K562 (cell line): ENCODE measurements around the gene MASP1. TPM values are rescaled to one million over a fixed set of nuclear protein-coding genes. Genes with fewer than 3 reads are reported as not detected.

Experiments
- ATAC-seq: fragments of 200-7000 bp; cut with Tn5 transposase; 3 replicates; pipeline ENCODE4 v1.9.1; 2020; ENCODE audit warnings: moderate library complexity
- BruUV-seq: library from RNA; stranded (reverse); fragments of 400-500 nt; replicated peaks from 2 replicates; lab custom pipeline; 2021; lab: Mats Ljungman, UMichigan
- CTCF ChIA-PET: fragments of 300-600 bp; formaldehyde crosslinking; extraction: SDS; loops from one replicate; lab custom pipeline; 2021; ENCODE audit warnings: low intra/inter-chr PET ratio; lab: Yijun Ruan, JAX
- POLR2A ChIA-PET: fragments of 300-600, 350-650 bp; sonication (Branson Sonifier 250); formaldehyde crosslinking; extraction: SDS; loops from one replicate; lab custom pipeline; 2021; ENCODE audit warnings: antibody characterized with exemption, inconsistent platforms; lab: Yijun Ruan, JAX
- DNase-seq, 4 experiments: peaks; one replicate each; pipeline versions ENCODE4 v3.0.0 to v3.0.0-alpha.2; 2011 to 2018; ENCODE audit warnings: low spot score in 3 of 4, mixed read lengths in 3 of 4; ENCODE audit errors: extremely low read depth in 1 of 4
- FAIRE-seq: peaks from 2 replicates; lab custom pipeline; 2011; peaks lifted over from hg19 to GRCh38; lab: Jason Lieb, UNC
- H2AFZ ChIP-seq: 2 replicates; pipeline ENCODE4 v1.6.0; 2011; ENCODE audit warnings: low read depth, low read length, control low read depth, inconsistent platforms
- H3K27ac ChIP-seq: fragments of 200-600 bp; 3 replicates; pipeline ENCODE4 v1.8.0; 2011; ENCODE audit warnings: low read depth, mild to moderate bottlenecking, control low read depth, inconsistent platforms, low read length, moderate library complexity, mixed read lengths; ENCODE audit errors: extremely low read depth
- H3K27me3 ChIP-seq, 2 experiments: fragments of 300-600 bp in 1 of 2; 2 replicates in 1 of 2; 3 replicates in 1 of 2; pipeline versions ENCODE4 v1.6.0 to v1.8.0; 2011; ENCODE audit warnings: inconsistent platforms in 2 of 2, low read length in 2 of 2, mild to moderate bottlenecking in 1 of 2, mixed read lengths in 1 of 2, moderate library complexity in 1 of 2; ENCODE audit not compliant: control insufficient read depth in 2 of 2, insufficient read depth in 2 of 2
- H3K36me3 ChIP-seq: fragments of 300-600 bp; 3 replicates; pipeline ENCODE4 v1.8.0; 2011; ENCODE audit warnings: mild to moderate bottlenecking, low read length, inconsistent platforms; ENCODE audit not compliant: control insufficient read depth, insufficient read depth
- H3K4me1 ChIP-seq, 2 experiments: fragments of 200-600 bp in 1 of 2; replicated peaks in 1 of 2; 2 replicates in 1 of 2; 3 replicates in 1 of 2; pipeline versions ENCODE4 v1.5.1 to v1.8.0; 2011; ENCODE audit warnings: inconsistent platforms in 2 of 2, low read length in 2 of 2, mild to moderate bottlenecking in 1 of 2, mixed read lengths in 1 of 2, moderate library complexity in 1 of 2; ENCODE audit not compliant: control insufficient read depth in 2 of 2, insufficient read depth in 2 of 2
- H3K4me2 ChIP-seq: 2 replicates; pipeline ENCODE4 v1.6.1; 2011; ENCODE audit warnings: low read length, control low read depth, inconsistent platforms, mixed read lengths; ENCODE audit not compliant: insufficient read depth
- H3K4me3 ChIP-seq: fragments of 200-600 bp; sonication (generic), shearing (Covaris generic); 2 replicates; pipeline ENCODE4 v1.5.1; 2016; ENCODE audit warnings: control low read depth, inconsistent platforms
- H3K79me2 ChIP-seq: fragments of 200-600 bp; 3 replicates; pipeline ENCODE4 v1.8.0; 2011; ENCODE audit warnings: low read length, inconsistent platforms; ENCODE audit not compliant: control insufficient read depth, insufficient read depth
- H3K9ac ChIP-seq, 2 experiments: 2 replicates each; pipeline versions ENCODE4 v1.6.0 to v1.6.1; 2011; ENCODE audit warnings: low read depth in 2 of 2, low read length in 2 of 2, control low read depth in 1 of 2, inconsistent platforms in 1 of 2, mild to moderate bottlenecking in 1 of 2, mixed read lengths in 1 of 2; ENCODE audit not compliant: insufficient read depth in 1 of 2
- H3K9me1 ChIP-seq: one replicate; pipeline ENCODE4 v1.6.0; 2011; ENCODE audit warnings: inconsistent platforms, mild to moderate bottlenecking, low read length, moderate library complexity; ENCODE audit not compliant: control insufficient read depth, insufficient read depth
- H3K9me3 ChIP-seq: replicated peaks from 2 replicates; pipeline ENCODE4 v1.5.1; 2011; ENCODE audit warnings: low read depth, low read length, inconsistent platforms; ENCODE audit not compliant: control insufficient read depth, insufficient read depth
- H4K20me1 ChIP-seq: replicated peaks from 2 replicates; pipeline ENCODE4 v1.6.1; 2011; ENCODE audit warnings: low read length, inconsistent platforms, mixed read lengths; ENCODE audit not compliant: control insufficient read depth, insufficient read depth
- L3MBTL2 ChIP-seq: fragments of 450-650 bp; IDR thresholded peaks from 2 replicates; pipeline ENCODE4 v1.6.1; 2016; ENCODE audit warnings: mild to moderate bottlenecking, moderate library complexity
- U2AF1 ChIP-seq: fragments of 200-400 bp; formaldehyde crosslinking; optimal IDR thresholded peaks from 2 replicates; pipeline ENCODE3; 2017; ENCODE audit warnings: mild to moderate bottlenecking, low read depth, low read length, moderate library complexity
- ZNF24 ChIP-seq: fragments of 450-650 bp; IDR thresholded peaks from 2 replicates; pipeline ENCODE4 v1.6.1; 2016
- WGBS: fragments of 100-300 bp; shearing (Covaris generic); methylation state at CpG from one replicate; pipeline ENCODE4 v1.1.6; 2016; ENCODE audit warnings: low coverage, mixed read lengths; ENCODE audit not compliant: insufficient coverage; ENCODE audit errors: missing lambda C conversion rate; 5-methylcytosine and 5-hydroxymethylcytosine counted together
- in situ Hi-C: fragments of 300-500 bp; cut with MboI; formaldehyde crosslinking; loops from 4 replicates; pipeline ENCODE4 v1.15.0; 2018; ENCODE audit warnings: inconsistent platforms, mixed read lengths
- intact Hi-C: fragments of 100-400 bp; cut with micrococcal nuclease; formaldehyde crosslinking; loops from 2 replicates; pipeline ENCODE4 v1.14.2; 2022
- polyA plus RNA-seq, 8 experiments: library from polyadenylated mRNA; depleted of rRNA in 4 of 8; stranded (reverse) in 5 of 8; unstranded in 3 of 8; fragments of >200 nt; fragmentation: Nextera tagmentation in 2 of 8; fragmentation: Illumina TruSeq in 1 of 8; extraction: Ambion mirVana in 2 of 8; extraction: Trizol in 1 of 8; gene quantifications; 2 replicates each; pipeline versions ENCODE4 v1.2.1 to v1.2.3, GENCODE V29; 2011 to 2014; ENCODE audit warnings: inconsistent platforms in 1 of 8, missing spikeins in 1 of 8
- total RNA-seq, 7 experiments: library from RNA; depleted of rRNA in 6 of 7; stranded (reverse); fragments of >200 nt in 6 of 7; fragmentation: Illumina TruSeq in 2 of 7; extraction: Trizol in 2 of 7; gene quantifications; 2 replicates each; pipeline versions ENCODE4 v1.2.1 to v1.2.3, GENCODE V29; 2011 to 2021; ENCODE audit warnings: low replicate concordance in 1 of 7
- TF ChIP-seq, protein P1 (sequence below): fragments of 200-800 bp; sonication (Bioruptor generic); IDR thresholded peaks from 2 replicates; pipeline ENCODE4 v1.6.1; 2017; ENCODE audit warnings: missing genetic modification characterization, missing compliant biosample characterization
- TF ChIP-seq, protein P2 (sequence below): fragments of 450-650 bp; formaldehyde crosslinking; IDR thresholded peaks from 2 replicates; pipeline ENCODE4 v1.4.0; 2022; ENCODE audit warnings: mild to moderate bottlenecking, moderate library complexity

The MASP1 gene
- total and polyA plus RNA-seq, 9 of the 15 experiments (the other 6 are each of a cell fraction or from before 2014, with no cell fraction given) = 0.03 to 0.24 (median 0.20) TPM; not detected in 3

DNA sequence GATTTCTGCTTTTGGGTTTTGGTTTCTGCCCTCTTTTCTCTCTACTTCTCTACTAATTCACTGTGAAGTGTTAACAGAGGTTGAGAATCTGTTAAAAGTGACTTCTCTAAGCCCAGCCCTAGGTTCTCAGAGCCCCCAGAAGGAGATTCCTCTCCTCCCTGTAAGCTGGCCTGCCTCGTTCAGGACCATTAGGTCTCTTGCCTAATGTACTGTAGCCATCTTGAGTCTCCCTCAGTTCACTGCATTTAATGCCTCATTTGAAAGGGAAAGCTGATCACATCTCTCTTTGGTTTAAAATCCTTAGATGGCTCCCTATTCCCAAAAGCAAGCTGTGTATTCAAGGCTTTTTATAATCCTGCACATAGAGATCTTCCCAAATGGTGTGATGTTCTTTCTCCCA, 77.9 kb downstream of the MASP1 start:
- Histone ChIP-seq H3K9me3 (no peaks in the 10 kb centered on the region), H3K79me2 (no peaks in the 10 kb centered on the region), H3K9me1 (no peaks in the 10 kb centered on the region), H3K4me1 (peaks cover 0 to 7% of the 10 kb centered on the region in 2 experiments; a peak in 2 of 5 replicates), H3K27ac (no peak overlapping the region), H3K36me3 (no peaks in the 10 kb centered on the region), H3K4me2 (no peak overlapping the region), H3K9ac (no peak overlapping the region), H3K27me3 (peaks cover 12 to 13% of the 10 kb centered on the region in 2 experiments; a peak in 3 of 5 replicates), H4K20me1 (no peaks in the 10 kb centered on the region), H2AFZ (no peak overlapping the region), H3K4me3 (no peak overlapping the region)
- TF ChIP-seq, protein P1, sequence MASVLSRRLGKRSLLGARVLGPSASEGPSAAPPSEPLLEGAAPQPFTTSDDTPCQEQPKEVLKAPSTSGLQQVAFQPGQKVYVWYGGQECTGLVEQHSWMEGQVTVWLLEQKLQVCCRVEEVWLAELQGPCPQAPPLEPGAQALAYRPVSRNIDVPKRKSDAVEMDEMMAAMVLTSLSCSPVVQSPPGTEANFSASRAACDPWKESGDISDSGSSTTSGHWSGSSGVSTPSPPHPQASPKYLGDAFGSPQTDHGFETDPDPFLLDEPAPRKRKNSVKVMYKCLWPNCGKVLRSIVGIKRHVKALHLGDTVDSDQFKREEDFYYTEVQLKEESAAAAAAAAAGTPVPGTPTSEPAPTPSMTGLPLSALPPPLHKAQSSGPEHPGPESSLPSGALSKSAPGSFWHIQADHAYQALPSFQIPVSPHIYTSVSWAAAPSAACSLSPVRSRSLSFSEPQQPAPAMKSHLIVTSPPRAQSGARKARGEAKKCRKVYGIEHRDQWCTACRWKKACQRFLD (CRISPR knock-in tag) = no peak
- TF ChIP-seq U2AF1 = no peak
- TF ChIP-seq, protein P2, sequence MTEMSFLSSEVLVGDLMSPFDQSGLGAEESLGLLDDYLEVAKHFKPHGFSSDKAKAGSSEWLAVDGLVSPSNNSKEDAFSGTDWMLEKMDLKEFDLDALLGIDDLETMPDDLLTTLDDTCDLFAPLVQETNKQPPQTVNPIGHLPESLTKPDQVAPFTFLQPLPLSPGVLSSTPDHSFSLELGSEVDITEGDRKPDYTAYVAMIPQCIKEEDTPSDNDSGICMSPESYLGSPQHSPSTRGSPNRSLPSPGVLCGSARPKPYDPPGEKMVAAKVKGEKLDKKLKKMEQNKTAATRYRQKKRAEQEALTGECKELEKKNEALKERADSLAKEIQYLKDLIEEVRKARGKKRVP = no peak
- TF ChIP-seq ZNF24 = no peak
- no peak for TF ChIP-seq L3MBTL2
- no peak for FAIRE-seq
- in situ Hi-C loops (no loop called here), intact Hi-C loops (no loop called here)
- no TSS peak for BruUV-seq
- POLR2A ChIA-PET = no interaction called here
- CTCF ChIA-PET = no interaction called here
- ATAC-seq = no peak
- DNase-seq = no peak
- WGBS = 0% methylated on average over 1 of the region's 1 CpG
